Muscle of leg (tissue), 11 donors: ENCODE results near the gene QPRT. TPM values are rescaled to one million over a fixed set of nuclear protein-coding genes. Genes with fewer than 3 reads are reported as not detected.
"Not testable (repeated sequence)": the region's sequence is repeated elsewhere in the genome, so short reads cannot be mapped to it uniquely, and the experiment has no call there.

ENCODE experiments used
- DNase-seq: peaks from one replicate; pipeline ENCODE4 v3.0.0; 2013
- H3K27ac ChIP-seq: one replicate; pipeline ENCODE4 v1.5.1; 2013; ENCODE audit warnings: mild to moderate bottlenecking, low read length, control low read depth
- H3K27me3 ChIP-seq: one replicate; pipeline ENCODE4 v1.6.1; 2013; ENCODE audit warnings: low read length; ENCODE audit not compliant: control insufficient read depth, insufficient read depth
- H3K36me3 ChIP-seq: one replicate; pipeline ENCODE4 v1.6.1; 2013; ENCODE audit warnings: low read length; ENCODE audit not compliant: control insufficient read depth, insufficient read depth
- H3K4me1 ChIP-seq: one replicate; pipeline ENCODE4 v1.6.1; 2013; ENCODE audit warnings: low read length; ENCODE audit not compliant: control insufficient read depth, insufficient read depth
- H3K4me3 ChIP-seq: one replicate; pipeline ENCODE4 v1.5.1; 2013; ENCODE audit warnings: low read length, control low read depth
- H3K9me3 ChIP-seq: replicated peaks from 2 replicates; pipeline ENCODE4 v1.6.1; 2013; ENCODE audit warnings: low read depth, low read length; ENCODE audit not compliant: control insufficient read depth
- WGBS: methylation state at CpG from one replicate; pipeline ENCODE4 v1.1.5; 2013; ENCODE audit warnings: missing lambda C conversion rate; ENCODE audit not compliant: insufficient coverage; 5-methylcytosine and 5-hydroxymethylcytosine counted together
- polyA plus RNA-seq, 8 donors: library from polyadenylated mRNA; unstranded; fragments of 120-200 nt; gene quantifications; one replicate each; pipeline versions ENCODE4 v1.2.1 to v1.2.3, GENCODE V29; 2013; ENCODE audit warnings: inconsistent platforms in 1 of 8, low replicate concordance in 1 of 8; ENCODE audit not compliant: insufficient read length in 8 of 8, insufficient read depth in 1 of 8
- total RNA-seq: library from RNA; stranded (reverse); fragments of 120-200 nt; gene quantifications from one replicate; pipeline ENCODE4 v1.2.4, GENCODE V29; 2013

QPRT gene
- total and polyA plus RNA-seq, 9 donors, result 57.1 to 97.7 (median 66.7) TPM

GRCh38 chr16:29656688-29657523 is 22.1 kb upstream of the QPRT start:
- H3K9me3 ChIP-seq, result no peaks in the 10 kb centered on the region
- no peak overlapping the region for H3K27ac ChIP-seq
- no peaks in the 10 kb centered on the region for H3K36me3 ChIP-seq
- H3K4me3 ChIP-seq, result no peak overlapping the region
- 65% methylated on average over 8 of the region's 11 CpGs for WGBS
- no peak for DNase-seq
- no peaks in the 10 kb centered on the region for H3K4me1 ChIP-seq
- no peaks in the 10 kb centered on the region for H3K27me3 ChIP-seq

GRCh38 chr16:29658705-29659104 is 20.3 kb upstream of the QPRT start:
- Histone ChIP-seq H3K4me1 (no peaks in the 10 kb centered on the region), H3K36me3 (no peaks in the 10 kb centered on the region), H3K27me3 (no peaks in the 10 kb centered on the region), H3K9me3 (no peaks in the 10 kb centered on the region), H3K4me3 (no peak overlapping the region), H3K27ac (no peak overlapping the region)
- WGBS, result 57% methylated on average over 4 of the region's 6 CpGs
- no peak for DNase-seq

GRCh38 chr16:29662000-29662728 is 16.8 kb upstream of the QPRT start:
- DNase-seq, result no peak
- WGBS, result 84% methylated on average over 12 of the region's 17 CpGs
- no peak overlapping the region for H3K27ac ChIP-seq
- no peaks in the 10 kb centered on the region for H3K27me3 ChIP-seq
- H3K9me3 ChIP-seq, result no peaks in the 10 kb centered on the region
- H3K36me3 ChIP-seq, result no peaks in the 10 kb centered on the region
- H3K4me3 ChIP-seq, result no peak overlapping the region
- H3K4me1 ChIP-seq, result peaks cover 17% of the 10 kb centered on the region

- Histone ChIP-seq H3K36me3 (no peaks in the 10 kb centered on the region), H3K4me3 (no peak overlapping the region), H3K9me3 (no peaks in the 10 kb centered on the region), H3K27me3 (no peaks in the 10 kb centered on the region), H3K4me1 (peaks cover 17% of the 10 kb centered on the region), H3K27ac (no peak overlapping the region)
- WGBS, result 52% methylated on average over 4 of the region's 4 CpGs
- no peak for DNase-seq
Observed at GRCh38 chr16:29662729-29663015, 16.3 kb upstream of the QPRT start.

GRCh38 chr16:29663016-29663806 is 15.8 kb upstream of the QPRT start, which contains the start of gene SPN:
SPN (plus strand) TSS chr16:29663247; CDS start chr16:29663729, 482 bp downstream.
- 82% methylated on average over 13 of the region's 18 CpGs for WGBS
- Histone ChIP-seq H3K9me3 (no peaks in the 10 kb centered on the region), H3K4me1 (peaks cover 17% of the 10 kb centered on the region), H3K36me3 (no peaks in the 10 kb centered on the region), H3K27me3 (no peaks in the 10 kb centered on the region), H3K27ac (no peak within 1 kb of the TSS), H3K4me3 (peak within 1 kb of the TSS; percentile 19)
- DNase-seq, result no peak

GRCh38 chr16:29663807-29664090 is 15.2 kb upstream of the QPRT start:
- Histone ChIP-seq H3K4me3 (peak overlapping the region; percentile 19), H3K27me3 (no peaks in the 10 kb centered on the region), H3K9me3 (no peaks in the 10 kb centered on the region), H3K27ac (no peak overlapping the region), H3K4me1 (peaks cover 17% of the 10 kb centered on the region), H3K36me3 (no peaks in the 10 kb centered on the region)
- DNase-seq, result no peak
- WGBS, result 68% methylated on average over 3 of the region's 3 CpGs

GRCh38 chr16:29664091-29664921 is 14.7 kb upstream of the QPRT start:
- DNase-seq, result no peak
- no peak overlapping the region for H3K27ac ChIP-seq
- 77% methylated on average over 31 of the region's 35 CpGs for WGBS

GRCh38 chr16:29665294-29666077 is 13.5 kb upstream of the QPRT start:
- H3K27ac ChIP-seq, result no peak overlapping the region
- no peak for DNase-seq
- H3K27me3 ChIP-seq, result no peaks in the 10 kb centered on the region
- H3K4me1 ChIP-seq, result peaks cover 17% of the 10 kb centered on the region
- no peaks in the 10 kb centered on the region for H3K36me3 ChIP-seq
- H3K4me3 ChIP-seq, result no peak overlapping the region
- WGBS, result 63% methylated on average over 12 of the region's 15 CpGs
- H3K9me3 ChIP-seq, result no peaks in the 10 kb centered on the region

More at GRCh38 chr16:29664091-29664921, 14.7 kb upstream of the QPRT start:
- no peaks in the 10 kb centered on the region for H3K9me3 ChIP-seq
- H3K36me3 ChIP-seq, result no peaks in the 10 kb centered on the region
- H3K4me3 ChIP-seq, result peak overlapping the region; percentile 8
- no peaks in the 10 kb centered on the region for H3K27me3 ChIP-seq
- H3K4me1 ChIP-seq, result peaks cover 17% of the 10 kb centered on the region

- not testable (repeated sequence) for H3K27me3 ChIP-seq, H3K27ac ChIP-seq, H3K4me3 ChIP-seq, DNase-seq, H3K36me3 ChIP-seq, H3K9me3 ChIP-seq
- no CpG with 5 or more reads among the region's 6 CpGs for WGBS
- H3K4me1 ChIP-seq, result peaks cover 17% of the 10 kb centered on the region
Observed at GRCh38 chr16:29667322-29667610, 11.7 kb upstream of the QPRT start.
